Measurements from ENCODE around the gene AKAP11. TPM values are rescaled to one million over a fixed set of nuclear protein-coding genes. Genes with fewer than 3 reads are reported as not detected.
"Not testable (repeated sequence)": the region's sequence is repeated elsewhere in the genome, so short reads cannot be mapped to it uniquely, and the experiment has no call there.

Gene AKAP11, protein sequence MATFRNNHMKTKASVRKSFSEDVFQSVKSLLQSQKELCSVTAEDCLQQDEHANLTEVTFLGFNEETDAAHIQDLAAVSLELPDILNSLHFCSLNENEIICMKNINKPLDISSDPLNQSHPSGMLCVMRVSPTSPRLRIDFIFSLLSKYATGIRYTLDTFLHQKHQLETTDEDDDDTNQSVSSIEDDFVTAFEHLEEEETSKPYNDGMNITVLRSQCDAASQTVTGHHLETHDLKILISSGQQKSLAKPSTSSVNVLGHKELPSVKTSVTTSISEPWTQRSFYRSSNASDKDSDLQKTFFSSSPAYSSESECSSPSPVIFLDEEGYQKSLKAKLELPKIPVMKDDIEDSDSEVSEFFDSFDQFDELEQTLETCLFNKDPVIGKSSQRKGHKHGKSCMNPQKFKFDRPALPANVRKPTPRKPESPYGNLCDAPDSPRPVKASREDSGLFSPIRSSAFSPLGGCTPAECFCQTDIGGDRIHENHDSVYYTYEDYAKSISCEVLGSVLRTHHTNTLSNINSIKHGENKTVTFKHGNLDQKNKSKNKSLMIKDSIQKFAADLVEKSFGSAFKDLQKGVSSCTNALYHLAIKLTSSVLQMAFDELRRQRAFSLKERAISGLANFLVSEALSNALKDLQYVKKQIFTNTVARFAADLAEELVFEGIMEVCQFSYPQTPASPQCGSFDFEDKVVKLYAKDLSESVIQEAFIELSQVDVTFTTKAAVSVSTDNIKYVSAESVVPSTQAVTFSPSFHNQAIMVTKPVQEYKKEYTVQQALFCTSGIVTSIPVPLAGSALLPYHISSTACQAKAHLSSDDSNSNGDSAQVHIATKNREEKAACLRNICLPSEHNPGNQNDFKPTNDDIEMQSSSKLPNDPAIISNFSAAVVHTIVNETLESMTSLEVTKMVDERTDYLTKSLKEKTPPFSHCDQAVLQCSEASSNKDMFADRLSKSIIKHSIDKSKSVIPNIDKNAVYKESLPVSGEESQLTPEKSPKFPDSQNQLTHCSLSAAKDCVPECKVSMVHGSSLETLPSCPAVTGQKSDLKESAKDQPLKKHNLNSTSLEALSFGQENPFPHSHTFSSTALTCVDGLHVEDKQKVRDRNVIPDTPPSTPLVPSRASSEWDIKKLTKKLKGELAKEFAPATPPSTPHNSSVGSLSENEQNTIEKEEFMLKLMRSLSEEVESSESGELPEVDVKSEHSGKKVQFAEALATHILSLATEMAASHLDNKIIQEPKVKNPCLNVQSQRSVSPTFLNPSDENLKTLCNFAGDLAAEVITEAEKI (N-terminal part only)
- total RNA-seq (10 to 100 TPM; 18.4 to 33.7 (median 24.0) TPM), polyA plus RNA-seq (10 to 100 TPM in 1 of 2 donors, 1 to 10 TPM in 1; 3.8 to 10.7 TPM)
- long read RNA-seq, donor 1, partial matches to known transcripts: 2 of 5 reads
- long read RNA-seq, donor 1, other reads (novel, unspliced or antisense): 3 of 5 reads
- long read RNA-seq, donor 2, partial matches to known transcripts: 6 of 24 reads
- long read RNA-seq, donor 2, other reads (novel, unspliced or antisense): 18 of 24 reads
- long read RNA-seq, donor 3, partial matches to known transcripts: 0 of 3 reads
- long read RNA-seq, donor 3, other reads (novel, unspliced or antisense): 3 of 3 reads

- ATAC-seq: peak in 3 of 4 donors; percentile 10 to 63 (median 56)
- DNase-seq: peak in 3 of 5 donors; percentile 52 to 60 (median 59)
- intact Hi-C loops (cut with DNase I): loop anchor here in 1 of 10 donors (1.0 kb wide), 1 partner anchor 11 kb away; no protein-coding TSS in a partner anchor
- H3K4me3 ChIP-seq: peak within 1 kb of the TSS; percentile 85 to 98 (median 90)
- peaks cover 0 to 40% (median 14%) of the 10 kb centered on the region in 12 donors for H3K4me1 ChIP-seq
- H3K27ac ChIP-seq: peak within 1 kb of the TSS; percentile 68 to 94 (median 90)
- H3K27me3 ChIP-seq: no peaks in the 10 kb centered on the region
- peaks cover 0 to 4% (median 0%) of the 10 kb centered on the region in 12 donors for H3K9me3 ChIP-seq
- TF ChIP-seq, protein P1, sequence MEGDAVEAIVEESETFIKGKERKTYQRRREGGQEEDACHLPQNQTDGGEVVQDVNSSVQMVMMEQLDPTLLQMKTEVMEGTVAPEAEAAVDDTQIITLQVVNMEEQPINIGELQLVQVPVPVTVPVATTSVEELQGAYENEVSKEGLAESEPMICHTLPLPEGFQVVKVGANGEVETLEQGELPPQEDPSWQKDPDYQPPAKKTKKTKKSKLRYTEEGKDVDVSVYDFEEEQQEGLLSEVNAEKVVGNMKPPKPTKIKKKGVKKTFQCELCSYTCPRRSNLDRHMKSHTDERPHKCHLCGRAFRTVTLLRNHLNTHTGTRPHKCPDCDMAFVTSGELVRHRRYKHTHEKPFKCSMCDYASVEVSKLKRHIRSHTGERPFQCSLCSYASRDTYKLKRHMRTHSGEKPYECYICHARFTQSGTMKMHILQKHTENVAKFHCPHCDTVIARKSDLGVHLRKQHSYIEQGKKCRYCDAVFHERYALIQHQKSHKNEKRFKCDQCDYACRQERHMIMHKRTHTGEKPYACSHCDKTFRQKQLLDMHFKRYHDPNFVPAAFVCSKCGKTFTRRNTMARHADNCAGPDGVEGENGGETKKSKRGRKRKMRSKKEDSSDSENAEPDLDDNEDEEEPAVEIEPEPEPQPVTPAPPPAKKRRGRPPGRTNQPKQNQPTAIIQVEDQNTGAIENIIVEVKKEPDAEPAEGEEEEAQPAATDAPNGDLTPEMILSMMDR (IDR thresholded peaks at IDR 0.05): peak in 1 of 12 donors; percentile 8
- no peak for TF ChIP-seq POLR2A (IDR thresholded peaks at IDR 0.05)
- 0 to 1% (median 0%) methylated on average over 44 to 59 of the region's 59 CpGs for WGBS, 4 donors
- H3K36me3 ChIP-seq: no peaks in the 10 kb centered on the region
Measured at GRCh38 chr13:42272115-42272803, at the start of gene AKAP11. AKAP11 (plus strand) TSS chr13:42272152; CDS start chr13:42286349, 14,197 bp downstream.

DNA sequence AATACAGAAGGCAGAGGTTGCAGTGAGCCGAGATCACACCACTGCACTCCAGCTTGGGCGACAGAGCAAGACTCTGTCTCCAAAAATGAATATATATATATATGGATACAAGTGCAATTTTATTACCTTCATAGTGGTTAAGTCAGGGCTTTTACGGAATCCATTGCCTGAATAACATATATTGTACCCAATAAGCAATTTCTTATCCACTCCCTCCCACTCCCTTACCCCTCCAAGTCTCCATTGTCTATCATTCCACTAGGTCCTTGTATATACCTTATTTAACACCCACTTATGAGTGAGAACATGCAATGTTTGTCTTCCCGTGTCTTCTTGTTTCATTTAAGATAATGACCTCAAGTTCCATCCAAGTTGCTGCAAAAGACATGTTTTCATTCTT is 48.3 kb upstream of the AKAP11 start:
- 96 to 98% (median 98%) methylated on average over 4 of the region's 4 CpGs for WGBS, 4 donors
- intact Hi-C loops (cut with DNase I): no loop called here
- Histone ChIP-seq H3K9me3 (no peaks in the 10 kb centered on the region), H3K36me3 (peaks cover 0 to 69% (median 43%) of the 10 kb centered on the region in 9 donors), H3K27ac (no peak overlapping the region), H3K27me3 (no peaks in the 10 kb centered on the region), H3K4me1 (no peaks in the 10 kb centered on the region), H3K4me3 (no peak overlapping the region)
- DNase-seq (no peak), ATAC-seq (no peak)
- TF ChIP-seq, protein P1 (IDR thresholded peaks at IDR 0.05): no peak
- TF ChIP-seq POLR2A (IDR thresholded peaks at IDR 0.05): no peak

- 89 to 100% (median 96%) methylated on average over 2 of the region's 2 CpGs for WGBS, 4 donors
- no peak for TF ChIP-seq POLR2A (IDR thresholded peaks at IDR 0.05)
- TF ChIP-seq, protein P1 (IDR thresholded peaks at IDR 0.05): no peak
- Histone ChIP-seq H3K27ac (no peak overlapping the region), H3K36me3 (peaks cover 0 to 68% (median 45%) of the 10 kb centered on the region in 9 donors), H3K9me3 (no peaks in the 10 kb centered on the region), H3K4me1 (no peaks in the 10 kb centered on the region), H3K27me3 (no peaks in the 10 kb centered on the region), H3K4me3 (no peak overlapping the region)
- no peak for DNase-seq
- ATAC-seq: no peak
- intact Hi-C loops (cut with DNase I): no loop called here
Measured at GRCh38 chr13:42225051-42225450, 46.9 kb upstream of the AKAP11 start.

DNA sequence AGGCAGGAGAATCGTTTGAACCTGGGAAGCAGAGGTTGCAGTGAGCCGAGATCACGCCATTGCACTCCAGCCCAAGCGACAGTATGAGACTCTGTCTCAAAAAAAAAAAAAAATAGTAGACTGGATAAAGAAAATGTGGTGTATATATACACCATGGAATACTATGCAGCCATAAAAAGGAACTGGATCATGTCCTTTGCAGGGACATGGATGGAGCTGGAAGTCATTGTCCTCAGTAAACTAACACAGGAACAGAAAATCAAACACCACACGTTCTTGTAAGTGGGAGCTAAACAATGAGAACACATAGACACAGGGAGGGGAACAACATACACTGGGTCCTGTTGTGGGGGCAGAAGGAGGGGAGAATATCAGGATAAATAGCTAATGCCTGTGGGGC is 45.2 kb upstream of the AKAP11 start:
- H3K9me3 ChIP-seq; intact Hi-C loops (cut with DNase I); H3K27ac ChIP-seq; DNase-seq; ATAC-seq; H3K4me1 ChIP-seq; H3K27me3 ChIP-seq; H3K4me3 ChIP-seq: not testable (repeated sequence)
- 97 to 99% (median 98%) methylated on average over 5 of the region's 5 CpGs for WGBS, 4 donors
- H3K36me3 ChIP-seq: peaks cover 0 to 59% (median 33%) of the 10 kb centered on the region in 9 donors
